NCI-H345 (cell line): Measurements from ENCODE around the gene PCBP3.

ENCODE experiments used
- DNase-seq: peaks from one replicate; lab custom pipeline; 2025; lab: John Stamatoyannopoulos, UW

Gene PCBP3

DNA sequence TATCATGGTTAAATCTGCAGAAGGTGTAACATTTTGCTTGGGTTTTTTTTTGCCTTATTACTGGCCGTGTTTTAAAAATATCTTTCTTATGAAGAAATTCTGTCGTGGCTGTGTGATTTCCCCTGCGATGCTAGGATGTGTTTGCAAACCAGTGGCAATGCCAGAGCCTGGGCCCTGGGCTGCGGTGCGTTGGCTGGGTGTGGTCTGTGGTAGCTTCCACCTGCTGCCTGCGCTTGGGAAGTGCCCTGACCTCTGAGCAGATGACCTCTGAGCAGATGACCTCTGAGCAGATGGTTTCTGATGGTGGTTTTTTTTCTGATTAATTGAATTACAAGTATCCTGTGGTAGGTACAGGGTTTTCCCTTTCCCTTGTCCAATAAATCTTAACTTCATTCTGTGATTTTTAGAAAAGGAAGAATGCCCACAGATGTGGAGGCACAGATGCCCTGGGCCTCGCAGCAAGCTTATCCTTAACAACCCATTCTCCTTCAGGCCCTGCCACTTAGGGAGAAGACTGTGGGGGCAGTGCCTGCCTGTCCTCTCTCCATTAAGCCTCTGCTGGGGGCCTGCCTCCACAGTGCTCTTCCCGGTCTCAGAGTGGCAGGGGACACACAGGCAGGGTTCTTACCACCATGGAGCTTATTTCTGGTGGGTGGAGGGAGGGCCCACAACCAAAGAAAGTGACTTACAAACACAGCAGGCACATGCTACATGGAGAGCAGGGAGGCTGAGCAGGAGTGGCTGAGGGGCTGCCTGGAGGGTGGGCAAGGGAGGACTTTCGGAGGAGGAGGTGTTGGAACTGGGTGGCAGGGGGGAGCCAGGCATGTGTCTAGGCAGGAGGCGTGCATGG lies 81.7 kb downstream of the PCBP3 start:
- DNase-seq: no peak

DNA sequence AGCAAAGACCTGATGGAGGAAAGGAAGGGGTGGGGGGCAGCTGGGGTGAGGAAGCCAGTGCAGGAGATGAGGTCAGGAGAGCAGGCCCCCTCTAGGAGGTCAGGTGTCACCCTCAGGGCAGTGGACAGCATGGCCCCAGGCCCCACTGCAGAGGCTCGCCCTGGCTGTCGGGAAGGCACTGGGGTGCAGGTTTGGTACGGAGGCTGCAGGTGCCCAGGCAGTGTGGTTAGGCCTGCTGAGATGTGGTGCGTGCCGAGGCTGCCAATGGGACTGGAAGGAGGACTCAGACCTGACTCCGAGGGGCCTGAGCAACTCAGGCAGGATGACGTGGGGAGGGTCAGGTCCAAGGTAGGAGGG lies 82.3 kb downstream of the PCBP3 start:
- no peak for DNase-seq

GRCh38 chr21:45726438-45726837 lies 82.9 kb downstream of the PCBP3 start:
- DNase-seq: no peak

DNA sequence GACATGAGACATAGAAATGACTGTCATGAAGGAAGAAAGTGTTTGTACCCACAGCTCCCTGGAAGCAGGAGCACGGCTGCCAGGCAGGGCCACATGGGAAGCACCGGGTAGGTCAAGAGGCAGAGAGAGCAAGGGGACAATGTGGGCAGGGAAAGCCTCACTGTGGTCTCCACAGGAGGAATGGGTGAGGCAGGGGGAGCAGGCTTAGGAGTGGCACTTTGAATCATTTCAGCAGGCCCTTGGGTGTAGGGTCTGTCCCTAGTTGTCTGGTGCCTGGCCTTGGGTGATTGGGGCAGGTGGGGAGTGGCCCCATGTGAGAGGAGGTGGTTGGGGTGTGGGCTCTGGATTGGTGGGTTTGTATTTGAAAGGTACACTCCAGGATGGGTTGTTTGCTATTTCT lies 83.9 kb downstream of the PCBP3 start:
- no peak for DNase-seq

DNA sequence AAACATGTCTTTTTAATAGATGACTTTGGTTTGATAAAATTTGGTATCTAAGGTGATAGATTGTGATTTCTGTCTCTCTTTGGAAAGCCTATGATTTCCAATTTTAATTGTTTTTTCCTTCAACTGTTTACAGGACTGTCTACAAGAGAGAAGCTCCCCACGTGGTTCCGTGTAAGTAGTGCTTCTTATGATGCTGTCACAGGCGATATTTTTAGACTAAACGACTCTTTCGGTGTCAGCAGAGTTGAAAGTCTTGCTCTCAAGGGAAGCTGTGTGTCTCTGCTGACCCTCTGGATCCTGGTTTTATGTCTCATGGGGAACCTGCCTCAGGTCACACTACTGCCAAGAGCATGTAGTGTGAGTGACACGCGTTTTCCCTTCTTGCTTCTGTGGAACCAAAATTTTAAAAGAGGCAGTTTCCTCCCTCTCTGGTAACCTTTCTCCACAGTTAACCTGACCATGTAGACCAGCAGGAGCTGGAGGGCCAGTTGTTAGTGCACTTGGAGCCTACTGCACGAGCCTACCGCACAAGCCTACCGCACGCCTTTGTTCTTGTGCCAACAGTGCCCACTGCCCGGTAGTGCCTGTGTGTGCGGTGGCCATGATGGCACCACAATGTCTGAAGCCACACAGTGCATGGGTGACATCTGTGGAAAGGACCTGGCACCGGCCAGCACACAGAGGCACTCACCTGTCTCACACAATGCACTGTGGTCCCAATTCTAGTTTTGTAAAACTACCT lies 91.9 kb downstream of the PCBP3 start:
- DNase-seq: no peak

DNA sequence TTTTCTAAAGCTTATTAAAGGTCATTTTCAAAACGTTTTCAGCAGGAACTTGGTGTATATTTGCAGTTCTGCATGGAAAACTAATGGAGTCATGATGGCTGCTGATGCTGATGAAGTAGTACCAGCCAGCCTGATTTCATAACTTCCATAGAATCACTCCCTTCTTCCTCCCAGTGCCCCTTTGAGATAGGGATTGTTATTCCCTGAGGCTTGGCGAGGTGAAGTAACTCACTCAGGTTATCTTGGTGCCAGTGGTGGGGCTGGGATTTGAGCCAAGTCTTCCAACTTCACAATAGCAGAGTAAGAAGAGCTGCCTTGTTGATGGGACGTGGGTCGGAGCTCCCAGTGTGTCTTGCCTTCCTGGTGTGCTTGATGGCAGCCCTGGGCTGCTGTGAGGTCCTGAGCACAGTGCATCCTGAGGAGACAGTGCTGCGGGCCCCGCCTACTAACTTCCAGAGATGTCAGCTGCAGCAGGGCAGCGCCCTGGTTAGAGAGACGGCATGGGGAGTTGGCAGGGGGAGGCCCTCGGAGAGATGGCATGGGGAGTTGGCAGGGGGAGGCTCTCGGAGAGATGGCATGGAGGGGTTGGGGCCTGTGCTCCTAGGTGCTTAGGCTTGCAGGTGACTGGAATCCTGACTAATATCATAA lies 92.6 kb downstream of the PCBP3 start:
- no peak for DNase-seq

GRCh38 chr21:45736690-45737484 lies 93.4 kb downstream of the PCBP3 start:
- DNase-seq: no peak

GRCh38 chr21:45737485-45738166 lies 94.1 kb downstream of the PCBP3 start:
- DNase-seq: no peak

GRCh38 chr21:45739218-45740087 lies 95.9 kb downstream of the PCBP3 start:
- no peak for DNase-seq

DNA sequence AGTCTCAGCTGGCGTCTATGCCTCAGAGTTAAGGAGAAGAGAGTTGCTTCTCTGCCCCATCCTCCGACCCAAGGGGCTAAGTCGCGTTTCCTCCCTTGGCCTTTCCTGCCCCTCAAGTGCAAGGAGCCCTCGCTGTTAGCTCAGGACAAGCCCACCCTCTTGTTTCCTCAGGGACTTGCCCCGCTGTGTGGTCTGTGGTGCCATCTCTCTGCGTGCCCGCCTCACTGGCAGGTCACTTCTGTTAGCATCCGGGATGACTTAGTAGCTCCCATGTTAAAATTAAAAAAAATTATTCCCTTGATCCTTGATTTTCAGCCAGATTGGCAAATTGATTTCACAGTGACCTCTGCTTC lies 96.5 kb downstream of the PCBP3 start:
- no peak for DNase-seq

GRCh38 chr21:45740491-45741357 lies 97.2 kb downstream of the PCBP3 start:
- no peak for DNase-seq

- no peak for DNase-seq
Observed at GRCh38 chr21:45741691-45742090, 98.2 kb downstream of the PCBP3 start.

DNA sequence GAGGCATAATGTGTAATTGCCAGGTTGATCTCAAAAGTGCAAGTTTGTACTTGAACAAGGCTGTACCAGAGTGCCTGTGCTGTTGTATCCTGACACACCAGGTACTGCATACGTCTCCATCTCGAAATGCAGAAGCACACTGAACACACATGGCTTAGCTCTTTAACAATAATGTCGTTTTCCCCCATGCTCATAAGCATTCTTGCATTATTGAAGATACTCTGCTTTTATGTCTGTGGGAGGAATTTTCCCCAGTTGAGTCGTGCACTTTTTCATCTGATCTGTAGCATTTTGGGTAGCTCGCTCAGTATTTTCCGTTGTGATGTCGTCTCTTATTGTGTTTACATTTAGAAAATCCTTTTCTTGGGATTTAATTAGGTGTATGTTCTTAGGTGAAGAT lies 98.7 kb downstream of the PCBP3 start:
- no peak for DNase-seq

- no peak for DNase-seq
Observed at GRCh38 chr21:45745256-45745655, 101.7 kb downstream of the PCBP3 start.

- DNase-seq: peak; percentile 47
Observed at GRCh38 chr21:45747233-45747766, 103.8 kb downstream of the PCBP3 start.

DNA sequence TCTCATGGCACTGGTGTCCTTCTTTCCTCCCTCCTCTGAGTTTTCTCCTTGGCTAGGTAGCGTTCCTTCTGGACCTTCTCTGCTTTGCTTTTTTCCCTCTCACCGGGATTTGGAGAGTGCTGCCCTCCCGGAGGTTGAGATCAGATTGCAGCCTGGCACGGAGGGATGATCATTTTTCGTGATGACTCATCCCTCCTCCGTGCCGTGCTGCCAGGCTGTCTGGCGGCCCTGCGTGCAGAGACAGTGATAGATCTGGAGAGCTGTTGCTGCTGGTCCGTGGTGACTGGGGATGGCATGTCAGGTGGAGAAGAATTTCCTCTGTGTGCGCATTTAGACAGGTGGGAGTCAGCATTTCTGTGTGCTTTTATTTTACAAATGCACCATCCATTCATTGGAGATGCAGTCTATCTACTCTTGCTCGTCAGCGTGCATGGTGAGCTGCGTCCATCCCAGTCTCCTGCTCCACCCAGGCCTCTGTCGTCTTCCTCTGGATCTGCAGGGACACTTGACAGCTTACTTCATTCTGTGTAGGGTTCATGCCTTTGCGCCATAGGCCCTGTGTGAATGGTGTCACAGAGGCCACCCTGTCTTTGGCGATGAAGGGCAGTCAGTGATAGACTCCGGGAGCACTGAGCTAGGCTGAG lies 104.4 kb downstream of the PCBP3 start:
- peak; percentile 87 for DNase-seq

- no peak for DNase-seq
Observed at GRCh38 chr21:45748593-45748992, 105.1 kb downstream of the PCBP3 start.

- no peak for DNase-seq
Observed at GRCh38 chr21:45749974-45750373, 106.4 kb downstream of the PCBP3 start.

DNA sequence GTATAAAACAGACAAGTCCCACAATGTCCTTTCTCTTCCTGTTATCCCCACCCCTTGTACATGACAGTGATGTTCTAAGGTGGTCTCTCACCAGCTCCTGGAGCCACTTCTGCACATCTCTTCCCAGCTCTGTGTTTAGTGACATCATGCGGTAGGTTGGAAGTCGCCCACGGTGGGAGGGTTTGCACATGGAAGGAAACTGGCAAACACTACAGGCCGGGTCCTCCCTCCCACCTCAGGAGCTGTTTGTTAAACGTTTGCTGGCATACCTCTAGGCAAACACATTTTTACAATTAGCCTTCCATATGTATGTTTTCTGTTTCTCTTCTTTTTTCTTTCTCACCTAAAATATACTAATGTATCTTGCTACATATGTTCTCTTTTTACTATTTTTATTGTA lies 107.4 kb downstream of the PCBP3 start:
- no peak for DNase-seq
